PC-9 (cell line): ENCODE results near the gene DOC2B.

Experiments
- CTCF ChIP-seq: fragments of 200-600 bp; sonication (generic); conservative IDR thresholded peaks from 2 replicates; pipeline ENCODE4 v1.6.1; 2017; ENCODE audit warnings: mixed run types, antibody characterized with exemption, mild to moderate bottlenecking, moderate library complexity
- EZH2 ChIP-seq: fragments of 200-600 bp; sonication (generic); IDR thresholded peaks from 2 replicates; pipeline ENCODE4 v1.8.0; 2017; ENCODE audit warnings: antibody characterized with exemption, low read depth

DNA sequence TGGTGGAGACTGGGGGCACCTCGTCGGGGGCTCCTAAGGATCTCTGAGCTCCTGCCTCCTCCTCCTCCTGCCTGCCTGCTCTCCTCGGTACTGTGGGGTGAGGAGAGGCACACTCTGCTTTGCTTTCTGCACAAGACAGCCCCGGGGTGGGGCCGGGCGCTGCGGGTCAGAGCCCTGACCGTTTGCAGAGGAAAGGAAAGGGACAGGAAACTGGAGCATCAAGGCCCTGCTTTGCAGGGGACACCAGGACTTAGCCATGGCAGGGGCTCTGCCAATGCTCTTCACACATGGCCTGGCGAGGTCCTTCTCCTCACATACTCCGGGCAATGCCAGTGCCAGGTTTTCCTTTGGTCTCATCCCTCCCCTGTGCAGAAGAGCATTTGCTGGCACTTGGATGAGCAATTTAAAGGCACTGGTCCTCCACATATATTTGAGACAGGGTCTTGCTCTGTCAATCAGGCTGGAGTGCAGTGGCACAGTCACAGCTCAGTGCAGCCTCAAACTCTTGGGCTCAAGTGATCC, 23.8 kb upstream of the DOC2B start:
- TF ChIP-seq CTCF (no peak), EZH2 (no peak)
